WTC11 (cell line): Measurements from ENCODE around the gene BMF. TPM values are rescaled to one million over a fixed set of nuclear protein-coding genes. Genes with fewer than 3 reads are reported as not detected.

ENCODE experiments used
- ATAC-seq: fragments of 200-7000 bp; cut with Tn5 transposase; 2 replicates; pipeline ENCODE4 v1.10.0; 2021; ENCODE audit warnings: mild to moderate bottlenecking, moderate library complexity
- CTCF ChIA-PET: fragments of 300-600 bp; sonication (Branson Sonifier 250); formaldehyde crosslinking; loops from one replicate; lab custom pipeline; 2021; ENCODE audit warnings: antibody characterized with exemption; lab: Charles Lee
- POLR2A ChIA-PET: fragments of 350-600 bp; sonication (Branson Sonifier 250); formaldehyde crosslinking; loops from one replicate; lab custom pipeline; 2021; ENCODE audit warnings: antibody characterized with exemption; lab: Charles Lee
- DNase-seq: peaks from one replicate; pipeline ENCODE4 v3.0.0; 2021; ENCODE audit warnings: low spot score
- H3K27ac Mint-ChIP-seq: 2 replicates; pipeline ENCODE4 v1.8.0; 2021; ENCODE audit warnings: mixed read lengths
- H3K27me3 Mint-ChIP-seq: 2 replicates; pipeline ENCODE4 v1.8.0; 2021; ENCODE audit warnings: low read depth, mild to moderate bottlenecking, moderate library complexity, mixed read lengths
- H3K36me3 Mint-ChIP-seq: 2 replicates; pipeline ENCODE4 v1.8.0; 2021; ENCODE audit warnings: mixed read lengths
- H3K4me1 Mint-ChIP-seq: 2 replicates; pipeline ENCODE4 v1.8.0; 2022; ENCODE audit warnings: mixed read lengths
- H3K4me3 Mint-ChIP-seq: 2 replicates; pipeline ENCODE4 v1.8.0; 2021; ENCODE audit warnings: mild to moderate bottlenecking, moderate library complexity, mixed read lengths
- H3K9me3 Mint-ChIP-seq: 2 replicates; pipeline ENCODE4 v1.8.0; 2021; ENCODE audit warnings: mixed read lengths
- CREM ChIP-seq: sonication (generic); formaldehyde crosslinking; IDR thresholded peaks from 2 replicates; pipeline ENCODE4 v1.8.1; 2022; ENCODE audit warnings: mild to moderate bottlenecking, missing genetic modification reagents, moderate library complexity
- CTCF ChIP-seq: fragments of 200-600 bp; IDR thresholded peaks from 2 replicates; pipeline ENCODE4 v1.8.0; 2022; ENCODE audit warnings: antibody characterized with exemption
- EMX1 ChIP-seq: fragments of 250-450 bp; sonication (Bioruptor Pico); IDR thresholded peaks from 2 replicates; pipeline ENCODE4 v1.8.0; 2021; ENCODE audit warnings: mild to moderate bottlenecking
- ESRRA ChIP-seq: sonication (generic); formaldehyde crosslinking; IDR thresholded peaks from 2 replicates; pipeline ENCODE4 v1.8.1; 2022; ENCODE audit warnings: mild to moderate bottlenecking, missing genetic modification reagents, borderline replicate concordance
- FOXP1 ChIP-seq: sonication (generic); formaldehyde crosslinking; IDR thresholded peaks from 2 replicates; pipeline ENCODE4 v1.8.0; 2022; ENCODE audit warnings: missing genetic modification reagents, mild to moderate bottlenecking, moderate library complexity, borderline replicate concordance
- HMGA2 ChIP-seq: fragments of 250-450 bp; sonication (Bioruptor Pico); IDR thresholded peaks from 2 replicates; pipeline ENCODE4 v1.4.0; 2021; ENCODE audit warnings: mild to moderate bottlenecking, moderate library complexity
- IRF2 ChIP-seq: sonication (generic); formaldehyde crosslinking; IDR thresholded peaks from 2 replicates; pipeline ENCODE4 v1.8.0; 2022; ENCODE audit warnings: low read depth, missing genetic modification reagents, borderline replicate concordance
- JAZF1 ChIP-seq: fragments of 250-450 bp; sonication (Bioruptor Pico); IDR thresholded peaks from 2 replicates; pipeline ENCODE4 v1.9.0; 2021; ENCODE audit warnings: moderate library complexity, mild to moderate bottlenecking, inconsistent platforms
- MLX ChIP-seq: sonication (generic); formaldehyde crosslinking; IDR thresholded peaks from 2 replicates; pipeline ENCODE4 v1.8.1; 2023; ENCODE audit warnings: mild to moderate bottlenecking, missing genetic modification reagents, moderate library complexity
- MYBL2 ChIP-seq: sonication (generic); formaldehyde crosslinking; IDR thresholded peaks from 2 replicates; pipeline ENCODE4 v1.8.1; 2023; ENCODE audit warnings: mild to moderate bottlenecking, moderate library complexity, missing genetic modification reagents
- NFYB ChIP-seq: sonication (generic); formaldehyde crosslinking; conservative IDR thresholded peaks from 2 replicates; pipeline ENCODE4 v1.8.0; 2022; ENCODE audit warnings: low read depth, missing genetic modification reagents
- OVOL2 ChIP-seq: fragments of 250-450 bp; sonication (Bioruptor Pico); IDR thresholded peaks from 2 replicates; pipeline ENCODE4 v1.9.0; 2021; ENCODE audit warnings: mild to moderate bottlenecking, borderline replicate concordance
- PRDM15 ChIP-seq: sonication (generic); formaldehyde crosslinking; IDR thresholded peaks from 2 replicates; pipeline ENCODE4 v1.8.0; 2022; ENCODE audit warnings: missing genetic modification reagents
- PRRX2 ChIP-seq: fragments of 250-450 bp; sonication (Bioruptor Pico); IDR thresholded peaks from 2 replicates; pipeline ENCODE4 v1.8.0; 2021; ENCODE audit warnings: mild to moderate bottlenecking
- RELA ChIP-seq: sonication (generic); formaldehyde crosslinking; IDR thresholded peaks from 2 replicates; pipeline ENCODE4 v1.8.1; 2022; ENCODE audit warnings: missing genetic modification reagents, mild to moderate bottlenecking, borderline replicate concordance
- RORB ChIP-seq: fragments of 250-450 bp; sonication (Bioruptor Pico); IDR thresholded peaks from 2 replicates; pipeline ENCODE4 v1.9.0; 2021; ENCODE audit warnings: mild to moderate bottlenecking
- SMAD3 ChIP-seq: sonication (generic); formaldehyde crosslinking; IDR thresholded peaks from 2 replicates; pipeline ENCODE4 v1.8.0; 2022; ENCODE audit warnings: missing genetic modification reagents, mild to moderate bottlenecking, borderline replicate concordance
- USF1 ChIP-seq: sonication (generic); formaldehyde crosslinking; IDR thresholded peaks from 2 replicates; pipeline ENCODE4 v1.8.0; 2022; ENCODE audit warnings: mild to moderate bottlenecking, missing genetic modification reagents
- ZBTB21 ChIP-seq: sonication (generic); formaldehyde crosslinking; IDR thresholded peaks from 2 replicates; pipeline ENCODE4 v1.8.1; 2023; ENCODE audit warnings: mild to moderate bottlenecking, missing genetic modification reagents, borderline replicate concordance
- ZNF121 ChIP-seq: sonication (generic); formaldehyde crosslinking; IDR thresholded peaks from 2 replicates; pipeline ENCODE4 v1.8.0; 2023; ENCODE audit warnings: missing genetic modification reagents
- ZNF232 ChIP-seq: sonication (generic); formaldehyde crosslinking; IDR thresholded peaks from 2 replicates; pipeline ENCODE4 v1.8.0; 2022; ENCODE audit warnings: mild to moderate bottlenecking, missing genetic modification reagents
- total RNA-seq: library from RNA; stranded (reverse); gene quantifications from 3 replicates; pipeline ENCODE4 v1.2.3, GENCODE V29; 2021
- TF ChIP-seq, protein P1 (sequence below): sonication (generic); formaldehyde crosslinking; IDR thresholded peaks from 2 replicates; pipeline ENCODE4 v1.8.1; 2022; ENCODE audit warnings: low read depth, missing genetic modification reagents, borderline replicate concordance
- TF ChIP-seq, protein P2 (sequence below): sonication (generic); formaldehyde crosslinking; IDR thresholded peaks from 2 replicates; pipeline ENCODE4 v1.8.1; 2022; ENCODE audit warnings: mild to moderate bottlenecking, missing genetic modification reagents, moderate library complexity, borderline replicate concordance

BMF gene
- total RNA-seq, 1 experiment from 2014 or later: 36.9 TPM

- ChIA-PET POLR2A (interaction anchor here (0.7 kb wide), 1 partner anchor 37 kb away, joined by 3 read pairs; no protein-coding TSS in a partner anchor), CTCF (interaction anchor here (1.0 to 5.9 kb wide), 3 partner anchors 46 to 87 kb away, joined by 4 to 48 read pairs (median 4); no protein-coding TSS in a partner anchor)
- Mint-ChIP-seq H3K4me3 (no peak overlapping the region), H3K9me3 (no peaks in the 10 kb centered on the region), H3K27me3 (no peaks in the 10 kb centered on the region), H3K36me3 (no peaks in the 10 kb centered on the region), H3K27ac (peak overlapping the region; percentile 74), H3K4me1 (peaks cover 49% of the 10 kb centered on the region)
- TF ChIP-seq RORB (no peak), PRRX2 (CRISPR knock-in tag) (no peak), ESRRA (CRISPR knock-in tag) (no peak), CREM (CRISPR knock-in tag) (no peak), RELA (CRISPR knock-in tag) (no peak), MLX (CRISPR knock-in tag) (no peak), CTCF (no peak), SMAD3 (no peak), PRDM15 (CRISPR knock-in tag) (no peak), USF1 (CRISPR knock-in tag) (no peak), ZNF232 (CRISPR knock-in tag) (no peak)
- TF ChIP-seq, protein P1, sequence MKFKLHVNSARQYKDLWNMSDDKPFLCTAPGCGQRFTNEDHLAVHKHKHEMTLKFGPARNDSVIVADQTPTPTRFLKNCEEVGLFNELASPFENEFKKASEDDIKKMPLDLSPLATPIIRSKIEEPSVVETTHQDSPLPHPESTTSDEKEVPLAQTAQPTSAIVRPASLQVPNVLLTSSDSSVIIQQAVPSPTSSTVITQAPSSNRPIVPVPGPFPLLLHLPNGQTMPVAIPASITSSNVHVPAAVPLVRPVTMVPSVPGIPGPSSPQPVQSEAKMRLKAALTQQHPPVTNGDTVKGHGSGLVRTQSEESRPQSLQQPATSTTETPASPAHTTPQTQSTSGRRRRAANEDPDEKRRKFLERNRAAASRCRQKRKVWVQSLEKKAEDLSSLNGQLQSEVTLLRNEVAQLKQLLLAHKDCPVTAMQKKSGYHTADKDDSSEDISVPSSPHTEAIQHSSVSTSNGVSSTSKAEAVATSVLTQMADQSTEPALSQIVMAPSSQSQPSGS (CRISPR knock-in tag): no peak
- TF ChIP-seq, protein P2, sequence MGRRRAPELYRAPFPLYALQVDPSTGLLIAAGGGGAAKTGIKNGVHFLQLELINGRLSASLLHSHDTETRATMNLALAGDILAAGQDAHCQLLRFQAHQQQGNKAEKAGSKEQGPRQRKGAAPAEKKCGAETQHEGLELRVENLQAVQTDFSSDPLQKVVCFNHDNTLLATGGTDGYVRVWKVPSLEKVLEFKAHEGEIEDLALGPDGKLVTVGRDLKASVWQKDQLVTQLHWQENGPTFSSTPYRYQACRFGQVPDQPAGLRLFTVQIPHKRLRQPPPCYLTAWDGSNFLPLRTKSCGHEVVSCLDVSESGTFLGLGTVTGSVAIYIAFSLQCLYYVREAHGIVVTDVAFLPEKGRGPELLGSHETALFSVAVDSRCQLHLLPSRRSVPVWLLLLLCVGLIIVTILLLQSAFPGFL (CRISPR knock-in tag): no peak
- peak; percentile 79 for ATAC-seq
- peak; percentile 61 for DNase-seq
These were observed 57.8 kb downstream of the BMF start for GRCh38 chr15:40050788-40051470.

DNA sequence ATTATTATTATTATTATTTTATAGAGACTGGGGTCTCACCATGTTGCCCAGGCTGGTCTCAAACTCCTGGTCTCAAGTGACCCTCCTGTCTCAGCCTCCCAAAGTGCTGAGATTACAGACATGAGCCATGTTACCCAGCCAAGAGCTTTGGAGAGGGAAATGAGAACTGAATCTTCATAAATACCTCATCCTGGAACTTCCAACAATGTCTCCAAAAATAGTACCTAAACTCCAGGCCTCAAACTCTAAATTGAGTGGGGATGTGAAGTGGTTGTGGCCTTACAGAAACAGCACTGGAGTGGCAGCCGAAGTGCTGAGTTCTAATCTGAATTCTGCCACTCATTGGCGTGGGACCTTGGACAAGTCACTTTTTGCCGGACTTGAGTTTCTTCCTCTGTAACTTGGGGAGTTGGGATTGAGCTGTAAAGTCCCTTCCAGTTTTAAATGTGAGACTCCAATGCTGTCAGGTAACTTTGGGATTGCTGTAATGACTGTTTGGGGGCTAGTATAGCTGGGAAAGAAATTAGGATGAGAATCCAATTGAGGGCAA is 59.7 kb downstream of the BMF start:
- Mint-ChIP-seq H3K27me3 (no peaks in the 10 kb centered on the region), H3K4me3 (no peak overlapping the region), H3K36me3 (no peaks in the 10 kb centered on the region), H3K27ac (no peak overlapping the region), H3K4me1 (peaks cover 53% of the 10 kb centered on the region), H3K9me3 (no peaks in the 10 kb centered on the region)
- ChIA-PET POLR2A (interaction anchor here (2.2 kb wide), 1 partner anchor 55 kb away, joined by 7 read pairs; no protein-coding TSS in a partner anchor), CTCF (interaction anchor here (1.8 to 7.6 kb wide), 5 partner anchors 11 to 230 kb away, joined by 4 to 120 read pairs (median 16); partner anchors contain the start of gene BMF)
- DNase-seq (no peak), ATAC-seq (no peak)
- no peak for TF ChIP-seq MLX (CRISPR knock-in tag)
- TF ChIP-seq USF1 (CRISPR knock-in tag): no peak
- no peak for TF ChIP-seq ZNF121 (CRISPR knock-in tag)
- TF ChIP-seq IRF2 (CRISPR knock-in tag): no peak
- no peak for TF ChIP-seq ZBTB21 (CRISPR knock-in tag)
- no peak for TF ChIP-seq HMGA2 (CRISPR knock-in tag)
- TF ChIP-seq NFYB (CRISPR knock-in tag): no peak
- no peak for TF ChIP-seq FOXP1 (CRISPR knock-in tag)
- TF ChIP-seq OVOL2 (CRISPR knock-in tag): no peak
- no peak for TF ChIP-seq JAZF1 (CRISPR knock-in tag)
- no peak for TF ChIP-seq MYBL2 (CRISPR knock-in tag)
- no peak for TF ChIP-seq SMAD3
- TF ChIP-seq EMX1 (CRISPR knock-in tag): no peak
